ENCODE measurements around the gene NUDT8. TPM values are rescaled to one million over a fixed set of nuclear protein-coding genes. Genes with fewer than 3 reads are reported as not detected.
A peak's percentile ranks its signal among the peaks of the same experiment; 100 is the strongest.

The NUDT8 gene
- total and polyA plus RNA-seq, 10 of the 15 experiments (the other 5 are each of a cell fraction or from before 2014, with no cell fraction given), result 0.32 to 18.2 (median 9.8) TPM

GRCh38 chr11:67600324-67601029 lies 29.3 kb downstream of the NUDT8 start (continued):
- no peak for TF ChIP-seq ATF2 (IDR thresholded peaks at IDR 0.05; ENCODE audit: low read length)
- no peak for TF ChIP-seq NR2C2 (IDR thresholded peaks at IDR 0.05; ENCODE audit: borderline replicate concordance, control insufficient read depth, insufficient read length, low read depth)
- peak in 1 of 3 experiments; percentile 23; a peak in 1 of 6 replicates for TF ChIP-seq CTCF (IDR thresholded peaks at IDR 0.05 in 2 of 3, conservative IDR thresholded peaks at IDR 0.05 in 1 of 3; ENCODE audit: control insufficient read depth in 2 of 3, extremely low read depth in 1 of 3, insufficient read depth in 1 of 3, low read depth in 3 of 3, low read length in 3 of 3)
- TF ChIP-seq HDGF (IDR thresholded peaks at IDR 0.05), result no peak
- no peak for TF ChIP-seq ZNF687 (IDR thresholded peaks at IDR 0.05)
- TF ChIP-seq ZNF217 (IDR thresholded peaks at IDR 0.05), result no peak
- peak; percentile 62 for TF ChIP-seq IKZF1 (conservative IDR thresholded peaks at IDR 0.05)
- TF ChIP-seq YY1 (IDR thresholded peaks at IDR 0.05; ENCODE audit: low read depth, low read length), result peak; percentile 82
- TF ChIP-seq FOXK2 (IDR thresholded peaks at IDR 0.05), result no peak
- TF ChIP-seq SREBF2 (IDR thresholded peaks at IDR 0.05; ENCODE audit: low read length), result no peak
- no peak for TF ChIP-seq ZSCAN29 (IDR thresholded peaks at IDR 0.05)
- 0 out of 4 replicates have a peak, but pooled peaks of 1 of the 2 experiments have one; percentile 13 for TF ChIP-seq ETV6 (conservative IDR thresholded peaks at IDR 0.05 in 1 of 2, IDR thresholded peaks at IDR 0.05 in 1 of 2; ENCODE audit: borderline replicate concordance in 1 of 2, low read depth in 1 of 2)
- no peak for TF ChIP-seq PAX8 (IDR thresholded peaks at IDR 0.05)
- TF ChIP-seq JUND (IDR thresholded peaks at IDR 0.05; ENCODE audit: low read depth, low read length), result no peak
- no peak for TF ChIP-seq ZBED1 (IDR thresholded peaks at IDR 0.05; ENCODE audit: borderline replicate concordance)
- no peak for TF ChIP-seq BCLAF1 (IDR thresholded peaks at IDR 0.05)
- peak; percentile 83; the same call in 1 of the 2 replicates for TF ChIP-seq ASH2L (IDR thresholded peaks at IDR 0.05; ENCODE audit: borderline replicate concordance, low read depth)
- peak; percentile 62 for TF ChIP-seq CBFB (IDR thresholded peaks at IDR 0.05; ENCODE audit: low read depth)
- TF ChIP-seq WRNIP1 (IDR thresholded peaks at IDR 0.05; ENCODE audit: borderline replicate concordance, low read depth, low read length), result no peak
- 0 out of 2 replicates have a peak, but pooled peaks have one; percentile 28 for TF ChIP-seq MTA2 (IDR thresholded peaks at IDR 0.05; ENCODE audit: low read depth)
